GM18508 (cell line): ENCODE results near the gene AGBL3.
A peak's percentile ranks its signal among the peaks of the same experiment; 100 is the strongest.

Source experiments
- ATAC-seq: cut with Tn5 transposase; IDR thresholded peaks from one replicate; pipeline ENCODE4 v1.9.1; 2021; ENCODE audit warnings: moderate number of reproducible peaks; ENCODE audit not compliant: insufficient read depth, unreplicated experiment

Gene AGBL3

GRCh38 chr7:135129579-135129978 lies 143.3 kb downstream of the AGBL3 start:
- no peak for ATAC-seq

GRCh38 chr7:135143885-135144668 lies 157.8 kb downstream of the AGBL3 start:
- no peak for ATAC-seq

GRCh38 chr7:135147341-135147898 lies 161.1 kb downstream of the AGBL3 start:
- no peak for ATAC-seq

GRCh38 chr7:135147899-135148721 lies 161.8 kb downstream of the AGBL3 start, which contains the start of gene TMEM140:
Gene TMEM140 (plus strand): TSS chr7:135148072. CDS start chr7:135164442, 16,370 bp downstream.
- ATAC-seq, result peak; percentile 39

GRCh38 chr7:135150072-135150782 lies 163.9 kb downstream of the AGBL3 start:
- no peak for ATAC-seq

GRCh38 chr7:135151132-135151531 lies 164.8 kb downstream of the AGBL3 start:
- ATAC-seq, result no peak

GRCh38 chr7:135151533-135151932 lies 165.2 kb downstream of the AGBL3 start:
- ATAC-seq, result no peak

- ATAC-seq, result no peak
These were observed 166.1 kb downstream of the AGBL3 start for GRCh38 chr7:135152442-135152841.

- ATAC-seq, result no peak
These were observed 168.4 kb downstream of the AGBL3 start for GRCh38 chr7:135154734-135155133.

- ATAC-seq, result no peak
These were observed 170.0 kb downstream of the AGBL3 start for GRCh38 chr7:135156290-135156689.

- no peak for ATAC-seq
These were observed 171.9 kb downstream of the AGBL3 start for GRCh38 chr7:135158141-135158655.

- no peak for ATAC-seq
These were observed 172.6 kb downstream of the AGBL3 start for GRCh38 chr7:135158874-135159273.

- ATAC-seq, result no peak
These were observed 173.2 kb downstream of the AGBL3 start for GRCh38 chr7:135159359-135160085.

GRCh38 chr7:135160098-135160857 lies 174.0 kb downstream of the AGBL3 start:
- ATAC-seq, result no peak

GRCh38 chr7:135160858-135161653 lies 174.7 kb downstream of the AGBL3 start:
- ATAC-seq, result no peak

GRCh38 chr7:135161669-135162068 lies 175.4 kb downstream of the AGBL3 start:
- ATAC-seq, result no peak

- ATAC-seq, result no peak
These were observed 176.2 kb downstream of the AGBL3 start for GRCh38 chr7:135162382-135163001.
